Lower leg skin (tissue), 3 donors: ENCODE measurements around the gene PGR.

ENCODE experiments used
- CTCF ChIP-seq, 3 donors: fragments of 450-650 bp; IDR thresholded peaks; one replicate each; pipeline ENCODE4 v1.5.1; 2016; ENCODE audit warnings: antibody characterized with exemption in 3 of 3, mild to moderate bottlenecking in 3 of 3, moderate library complexity in 2 of 3
- POLR2A ChIP-seq, 2 donors: fragments of 450-650 bp; IDR thresholded peaks; one replicate each; pipeline ENCODE4 v1.6.1; 2016 to 2017; ENCODE audit warnings: antibody characterized with exemption in 2 of 2, mild to moderate bottlenecking in 1 of 2, moderate library complexity in 1 of 2

DNA sequence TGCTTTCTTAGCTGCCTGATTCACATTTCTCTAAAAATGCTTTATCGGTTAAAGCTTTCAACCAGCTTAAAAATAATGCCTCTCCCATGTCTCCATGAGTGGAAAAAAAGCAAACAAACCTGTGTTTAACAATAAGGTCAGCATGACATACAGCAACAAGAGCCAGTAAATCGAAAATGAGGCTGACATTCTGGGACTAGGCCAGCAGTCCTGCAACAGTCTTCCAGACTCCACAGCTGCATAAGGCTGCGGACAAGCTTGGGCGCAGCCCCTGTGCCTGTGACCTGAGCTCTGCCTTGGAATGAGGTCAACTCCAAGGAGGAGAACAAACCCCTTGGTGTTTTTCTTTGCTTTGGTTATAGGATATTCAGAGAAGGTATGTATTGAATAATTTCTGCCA is 95.5 kb downstream of the PGR start:
- TF ChIP-seq CTCF (IDR thresholded peaks at IDR 0.05) (no peak), POLR2A (IDR thresholded peaks at IDR 0.05) (no peak)
